Measurements from ENCODE around the gene SFT2D1.

DNA sequence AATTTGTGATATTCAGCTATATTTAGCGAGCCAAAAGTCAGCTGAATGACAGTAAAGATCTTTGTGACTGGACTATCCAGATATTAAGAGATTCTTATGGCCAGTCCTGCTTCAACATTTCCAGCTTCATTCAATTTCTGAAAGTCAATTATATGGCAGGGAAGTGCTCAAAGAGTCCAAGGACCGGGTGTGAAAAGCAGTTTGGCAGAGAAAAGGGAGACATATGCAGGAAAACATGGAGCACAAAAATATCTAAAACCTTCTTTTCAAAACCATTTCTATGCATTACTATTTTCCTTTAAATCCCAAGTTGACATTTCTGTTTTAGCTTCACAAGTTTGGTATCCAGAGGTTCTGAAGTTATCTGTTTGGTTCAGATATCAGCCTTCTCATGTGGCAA lies 35.4 kb upstream of the SFT2D1 start:
- TF ChIP-seq EZH2 (IDR thresholded peaks at IDR 0.05) (no peak), EZH2phosphoT487 (IDR thresholded peaks at IDR 0.05) (no peak)
- TF ChIP-seq, protein P1, sequence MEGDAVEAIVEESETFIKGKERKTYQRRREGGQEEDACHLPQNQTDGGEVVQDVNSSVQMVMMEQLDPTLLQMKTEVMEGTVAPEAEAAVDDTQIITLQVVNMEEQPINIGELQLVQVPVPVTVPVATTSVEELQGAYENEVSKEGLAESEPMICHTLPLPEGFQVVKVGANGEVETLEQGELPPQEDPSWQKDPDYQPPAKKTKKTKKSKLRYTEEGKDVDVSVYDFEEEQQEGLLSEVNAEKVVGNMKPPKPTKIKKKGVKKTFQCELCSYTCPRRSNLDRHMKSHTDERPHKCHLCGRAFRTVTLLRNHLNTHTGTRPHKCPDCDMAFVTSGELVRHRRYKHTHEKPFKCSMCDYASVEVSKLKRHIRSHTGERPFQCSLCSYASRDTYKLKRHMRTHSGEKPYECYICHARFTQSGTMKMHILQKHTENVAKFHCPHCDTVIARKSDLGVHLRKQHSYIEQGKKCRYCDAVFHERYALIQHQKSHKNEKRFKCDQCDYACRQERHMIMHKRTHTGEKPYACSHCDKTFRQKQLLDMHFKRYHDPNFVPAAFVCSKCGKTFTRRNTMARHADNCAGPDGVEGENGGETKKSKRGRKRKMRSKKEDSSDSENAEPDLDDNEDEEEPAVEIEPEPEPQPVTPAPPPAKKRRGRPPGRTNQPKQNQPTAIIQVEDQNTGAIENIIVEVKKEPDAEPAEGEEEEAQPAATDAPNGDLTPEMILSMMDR (IDR thresholded peaks at IDR 0.05) = no peak
